Measurements from ENCODE around the gene ASCC3.
"Not testable (repeated sequence)": the region's sequence is repeated elsewhere in the genome, so short reads cannot be mapped to it uniquely, and the experiment has no call there.

ASCC3 gene

GRCh38 chr6:100881707-100882040, 545 bp upstream of the ASCC3 start:
- DNase-seq (ENCODE audit: low spot score): no peak

GRCh38 chr6:100880149-100880852, 828 bp downstream of the ASCC3 start:
- peak; percentile 20 for DNase-seq (ENCODE audit: low spot score)

- no peak for DNase-seq (ENCODE audit: low spot score)
Measured at GRCh38 chr6:100879317-100879716, 1.8 kb downstream of the ASCC3 start.

GRCh38 chr6:100877851-100878250, 3.3 kb downstream of the ASCC3 start:
- DNase-seq (ENCODE audit: low spot score): no peak

- no peak for DNase-seq (ENCODE audit: low spot score)
Measured at GRCh38 chr6:100876251-100876650, 4.9 kb downstream of the ASCC3 start.

GRCh38 chr6:100865525-100865924, 15.6 kb downstream of the ASCC3 start:
- no peak for DNase-seq (ENCODE audit: low spot score)

- DNase-seq (ENCODE audit: low spot score): no peak
Measured at GRCh38 chr6:100862063-100862462, 19.1 kb downstream of the ASCC3 start.

- no peak for DNase-seq (ENCODE audit: low spot score)
Measured at GRCh38 chr6:100856146-100856545, 25.0 kb downstream of the ASCC3 start.

- no peak for DNase-seq (ENCODE audit: low spot score)
Measured at GRCh38 chr6:100851819-100852218, 29.3 kb downstream of the ASCC3 start.

GRCh38 chr6:100850174-100850573, 31.0 kb downstream of the ASCC3 start:
- DNase-seq (ENCODE audit: low spot score): no peak

GRCh38 chr6:100846276-100846675, 34.9 kb downstream of the ASCC3 start:
- no peak for DNase-seq (ENCODE audit: low spot score)

- no peak for DNase-seq (ENCODE audit: low spot score)
Measured at GRCh38 chr6:100845676-100846075, 35.5 kb downstream of the ASCC3 start.

- DNase-seq (ENCODE audit: low spot score): no peak
Measured at GRCh38 chr6:100839419-100839818, 41.7 kb downstream of the ASCC3 start.

- DNase-seq (ENCODE audit: low spot score): no peak
Measured at GRCh38 chr6:100838011-100838410, 43.1 kb downstream of the ASCC3 start.

GRCh38 chr6:100833972-100834574, 47.1 kb downstream of the ASCC3 start:
- no peak for DNase-seq (ENCODE audit: low spot score)

GRCh38 chr6:100829077-100829595, 52.0 kb downstream of the ASCC3 start:
- DNase-seq (ENCODE audit: low spot score): not testable (repeated sequence)

- DNase-seq (ENCODE audit: low spot score): no peak
Measured at GRCh38 chr6:100823041-100823440, 58.1 kb downstream of the ASCC3 start.

GRCh38 chr6:100818066-100818465, 63.1 kb downstream of the ASCC3 start:
- DNase-seq (ENCODE audit: low spot score): no peak

GRCh38 chr6:100810015-100810414, 71.1 kb downstream of the ASCC3 start:
- no peak for DNase-seq (ENCODE audit: low spot score)

GRCh38 chr6:100809346-100809745, 71.8 kb downstream of the ASCC3 start:
- no peak for DNase-seq (ENCODE audit: low spot score)

GRCh38 chr6:100808638-100809275, 72.4 kb downstream of the ASCC3 start:
- DNase-seq (ENCODE audit: low spot score): no peak

- no peak for DNase-seq (ENCODE audit: low spot score)
Measured at GRCh38 chr6:100806296-100806695, 74.8 kb downstream of the ASCC3 start.
